Esophagus muscularis mucosa (tissue), 3 donors: ENCODE results near the gene PTPRN2.

Experiments
- POLR2A ChIP-seq: fragments of 450-650 bp; IDR thresholded peaks from one replicate; pipeline ENCODE4 v1.6.1; 2017; ENCODE audit warnings: antibody characterized with exemption, moderate library complexity, mild to moderate bottlenecking, low read depth
- TF ChIP-seq, protein P1 (sequence below), 3 experiments: fragments of 200-600 bp in 2 of 3; fragments of 450-650 bp in 1 of 3; sonication (generic) in 2 of 3; IDR thresholded peaks; one replicate each; pipeline ENCODE4 v1.5.1; 2017 to 2019; ENCODE audit warnings: antibody characterized with exemption in 3 of 3, mild to moderate bottlenecking in 2 of 3, moderate library complexity in 1 of 3

DNA sequence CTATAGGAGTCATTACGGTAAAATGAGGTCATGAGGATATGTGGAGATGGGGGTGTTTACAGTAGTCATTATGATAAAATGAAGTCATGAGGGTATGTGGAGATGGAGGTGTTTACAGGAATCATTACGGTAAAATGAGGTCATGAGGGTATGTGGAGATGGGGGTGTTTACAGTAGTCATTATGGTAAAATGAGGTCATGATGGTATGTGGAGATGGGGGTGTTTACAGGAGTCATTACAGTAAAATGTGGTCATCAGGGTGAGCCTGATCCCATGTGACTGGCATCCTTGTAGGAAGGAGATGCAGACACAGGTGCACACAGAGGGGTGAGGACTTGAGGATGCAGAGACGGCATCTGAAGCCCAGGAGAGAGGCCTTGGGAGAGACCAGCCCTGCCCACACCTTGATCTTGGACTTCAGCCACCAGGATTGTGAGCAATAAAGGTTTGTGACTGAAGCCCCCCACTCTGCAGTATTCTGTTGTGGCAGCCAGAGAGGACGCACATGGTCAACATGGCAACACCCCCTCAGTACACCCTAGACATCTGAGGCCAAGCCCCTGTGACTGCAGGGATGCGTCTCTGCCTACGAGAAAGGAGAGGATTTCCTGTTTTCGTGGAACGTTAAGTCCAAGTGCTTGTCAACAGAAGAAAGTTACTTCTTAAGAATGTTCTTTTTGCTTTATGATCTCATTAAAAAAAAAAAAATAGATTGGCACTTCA lies 706.4 kb downstream of the PTPRN2 start:
- TF ChIP-seq, protein P1, sequence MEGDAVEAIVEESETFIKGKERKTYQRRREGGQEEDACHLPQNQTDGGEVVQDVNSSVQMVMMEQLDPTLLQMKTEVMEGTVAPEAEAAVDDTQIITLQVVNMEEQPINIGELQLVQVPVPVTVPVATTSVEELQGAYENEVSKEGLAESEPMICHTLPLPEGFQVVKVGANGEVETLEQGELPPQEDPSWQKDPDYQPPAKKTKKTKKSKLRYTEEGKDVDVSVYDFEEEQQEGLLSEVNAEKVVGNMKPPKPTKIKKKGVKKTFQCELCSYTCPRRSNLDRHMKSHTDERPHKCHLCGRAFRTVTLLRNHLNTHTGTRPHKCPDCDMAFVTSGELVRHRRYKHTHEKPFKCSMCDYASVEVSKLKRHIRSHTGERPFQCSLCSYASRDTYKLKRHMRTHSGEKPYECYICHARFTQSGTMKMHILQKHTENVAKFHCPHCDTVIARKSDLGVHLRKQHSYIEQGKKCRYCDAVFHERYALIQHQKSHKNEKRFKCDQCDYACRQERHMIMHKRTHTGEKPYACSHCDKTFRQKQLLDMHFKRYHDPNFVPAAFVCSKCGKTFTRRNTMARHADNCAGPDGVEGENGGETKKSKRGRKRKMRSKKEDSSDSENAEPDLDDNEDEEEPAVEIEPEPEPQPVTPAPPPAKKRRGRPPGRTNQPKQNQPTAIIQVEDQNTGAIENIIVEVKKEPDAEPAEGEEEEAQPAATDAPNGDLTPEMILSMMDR (IDR thresholded peaks at IDR 0.05) = no peak
- TF ChIP-seq POLR2A = no peak
